GM18858 (cell line): ENCODE results near the gene ARID4B.
"Not testable (repeated sequence)": the region's sequence is repeated elsewhere in the genome, so short reads cannot be mapped to it uniquely, and the experiment has no call there.

ENCODE experiments used
- ATAC-seq: cut with Tn5 transposase; IDR thresholded peaks from one replicate; pipeline ENCODE4 v1.9.1; 2021; ENCODE audit not compliant: unreplicated experiment

Gene ARID4B

DNA sequence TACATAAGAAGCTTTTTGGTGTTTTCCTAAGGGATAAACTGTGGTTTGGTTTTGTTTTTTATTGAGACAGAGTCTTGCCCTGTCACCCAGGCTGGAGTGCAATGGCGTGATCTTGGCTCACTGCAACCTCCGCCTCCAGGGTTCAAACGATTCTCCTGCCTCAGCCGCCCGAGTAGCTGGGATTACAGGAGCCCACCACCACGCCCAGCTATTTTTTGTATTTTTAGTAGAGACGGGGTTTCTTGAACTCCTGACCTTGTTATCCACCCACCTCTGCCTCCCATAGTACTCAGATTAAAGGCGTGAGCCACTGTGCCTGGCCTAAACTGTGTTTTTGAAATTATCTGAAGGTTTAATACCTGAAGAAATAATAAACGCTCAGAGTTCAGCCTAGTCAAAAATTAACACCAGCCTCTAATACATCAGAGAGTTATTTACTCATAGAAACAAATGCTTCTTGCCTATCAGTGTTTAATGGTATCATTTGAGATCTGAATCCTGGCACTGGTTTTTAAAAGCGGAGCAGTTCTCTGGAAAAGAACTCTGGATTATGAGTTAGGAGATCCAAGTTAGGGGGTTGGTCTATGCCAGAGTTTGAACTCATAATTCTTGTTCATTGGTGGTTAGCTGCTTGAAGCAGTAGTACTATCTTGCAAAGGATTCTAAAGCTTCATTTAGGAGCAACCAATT lies 28.7 kb downstream of the ARID4B start:
- no peak for ATAC-seq

DNA sequence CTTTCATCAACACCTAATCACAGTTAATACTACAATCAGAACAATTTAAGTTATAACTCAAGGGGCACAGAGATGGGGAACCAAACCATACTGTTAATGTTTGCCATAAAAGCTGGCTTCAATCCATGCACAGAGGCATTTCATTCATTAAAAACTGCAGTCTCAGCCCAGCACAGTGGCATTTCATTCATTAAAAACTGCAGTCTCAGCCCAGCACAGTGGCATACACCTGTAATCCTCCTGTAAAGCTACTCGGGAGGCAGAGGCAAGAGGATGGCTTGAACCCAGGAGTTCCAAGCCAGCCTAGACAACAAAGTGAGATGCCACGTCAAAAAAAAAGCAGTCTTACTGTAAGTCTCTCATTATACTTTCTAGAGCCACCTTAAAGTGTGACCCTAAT lies 29.2 kb downstream of the ARID4B start:
- ATAC-seq: no peak

DNA sequence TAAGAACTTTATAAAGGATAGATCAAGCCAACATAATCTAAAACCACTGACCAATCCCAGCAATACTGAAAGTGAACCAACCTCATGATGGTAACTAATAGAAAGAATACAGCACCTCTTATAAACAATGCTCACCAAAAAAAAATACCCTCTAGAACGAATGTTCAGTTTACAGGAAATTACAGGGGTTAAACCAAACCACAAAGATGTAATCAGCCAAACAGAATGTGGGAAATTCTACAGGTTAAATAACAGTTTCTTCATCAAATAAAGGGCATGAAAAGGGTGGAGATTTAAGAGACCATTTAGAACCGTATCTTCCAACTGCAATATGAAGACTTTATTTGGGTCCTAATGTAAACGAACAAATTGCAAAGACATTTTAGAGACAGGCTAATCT lies 30.4 kb downstream of the ARID4B start:
- no peak for ATAC-seq

DNA sequence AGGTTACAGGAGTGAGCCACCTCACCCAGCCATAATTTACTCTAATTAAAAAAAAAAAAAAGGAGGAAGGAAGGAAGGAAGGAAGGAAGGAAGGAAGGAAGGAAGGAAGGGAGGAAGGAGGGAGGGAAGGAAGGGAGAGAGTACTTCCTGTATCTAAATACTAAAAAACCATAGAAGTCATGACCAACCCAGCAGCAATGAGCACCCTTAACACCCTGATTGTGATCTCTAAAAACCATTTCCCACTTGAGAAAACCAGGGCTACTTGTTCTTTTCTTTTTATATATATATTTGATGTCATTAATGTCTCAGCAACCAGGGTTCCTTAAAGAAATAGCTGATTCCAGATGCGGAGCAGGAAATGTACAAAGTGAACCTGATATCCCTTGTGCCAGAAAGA lies 31.2 kb downstream of the ARID4B start:
- ATAC-seq: no peak

DNA sequence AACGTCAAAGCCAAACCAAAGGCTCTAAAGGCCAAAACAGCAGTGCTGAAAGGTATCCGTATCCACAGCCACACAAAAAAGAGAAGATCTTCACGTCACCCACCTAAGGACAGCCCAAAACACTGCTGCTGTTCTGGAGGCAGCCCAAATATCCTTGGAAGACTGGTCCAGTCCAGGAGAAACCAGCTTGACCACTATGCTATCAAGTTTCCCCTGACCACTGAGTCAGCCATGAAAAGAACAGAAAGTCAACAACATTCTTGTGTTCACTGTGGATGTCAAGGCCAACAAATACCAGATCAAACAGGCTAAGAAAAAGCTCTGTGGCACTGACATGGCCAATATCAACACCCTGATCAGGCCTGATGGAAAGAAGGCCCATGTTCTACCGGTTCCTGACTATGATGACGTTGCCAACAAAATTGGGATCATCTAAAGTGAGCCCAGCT lies 32.1 kb downstream of the ARID4B start:
- no peak for ATAC-seq

DNA sequence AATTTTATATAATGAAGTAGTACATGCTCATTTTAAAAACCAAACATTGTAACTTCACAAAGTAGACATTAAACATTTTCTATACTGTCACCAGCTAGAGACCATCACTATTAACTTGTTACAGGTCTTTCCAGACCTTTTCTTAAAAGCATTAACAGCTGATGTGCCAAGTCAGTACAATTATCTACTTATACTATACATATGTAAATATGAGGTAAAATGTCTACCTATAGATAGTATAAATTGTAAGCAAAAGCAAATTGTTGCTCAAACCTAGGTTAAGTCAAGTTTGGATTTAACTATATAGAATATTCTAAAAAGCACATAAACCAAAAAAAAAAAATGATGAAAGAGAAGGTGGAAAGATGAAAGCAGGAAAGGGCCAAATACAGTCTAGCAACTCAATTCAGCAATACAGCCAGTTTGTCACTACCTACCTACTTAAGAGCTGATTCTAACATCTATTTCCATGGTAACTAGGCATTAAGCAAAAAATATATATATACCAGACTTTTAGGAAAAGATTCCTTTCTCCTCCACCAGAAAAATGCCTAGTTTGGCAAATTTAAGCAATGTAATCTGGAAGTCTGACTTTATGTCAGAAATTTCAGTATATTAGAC lies 34.5 kb downstream of the ARID4B start:
- no peak for ATAC-seq

DNA sequence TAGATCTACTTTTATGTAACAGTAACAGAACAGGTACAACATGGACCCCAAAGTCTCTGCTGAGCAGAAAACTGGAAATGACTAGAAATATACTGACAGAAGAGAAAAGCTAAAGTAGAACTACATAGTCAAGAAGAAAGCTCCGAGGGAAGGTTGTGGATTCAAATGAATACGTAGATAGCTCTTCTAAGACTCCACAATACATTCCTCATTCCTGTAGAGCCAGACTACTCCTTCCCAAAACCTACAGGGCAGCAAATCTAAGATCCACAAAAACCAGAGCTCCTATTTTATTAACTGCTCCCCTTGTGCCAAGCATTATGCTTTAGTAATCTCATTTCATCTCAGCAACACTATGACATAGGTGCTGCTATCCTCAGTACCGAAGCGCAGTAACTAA lies 35.2 kb downstream of the ARID4B start:
- no peak for ATAC-seq

DNA sequence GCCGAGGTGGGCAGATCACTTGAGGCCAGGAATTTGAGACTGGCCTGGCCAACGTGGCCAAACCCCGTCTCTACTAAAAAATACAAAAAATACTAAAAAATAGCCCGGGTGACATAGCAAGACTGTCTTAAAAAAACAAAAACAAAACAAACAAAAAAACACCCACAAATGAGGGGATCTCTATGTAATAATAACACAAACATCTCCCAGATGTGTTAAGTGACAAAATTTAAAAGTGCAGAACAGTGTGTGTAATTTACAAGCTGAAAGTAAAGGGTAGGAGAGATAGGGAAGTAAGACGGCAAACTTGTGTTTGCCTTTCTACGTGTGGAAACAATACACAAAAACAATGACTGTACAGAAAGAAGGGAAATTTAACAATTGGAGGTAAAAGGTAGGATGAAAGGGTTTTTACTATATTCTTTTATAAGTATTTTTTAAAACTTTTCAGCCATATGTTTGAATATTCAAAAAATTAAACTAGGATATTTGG lies 36.3 kb downstream of the ARID4B start:
- ATAC-seq: no peak

DNA sequence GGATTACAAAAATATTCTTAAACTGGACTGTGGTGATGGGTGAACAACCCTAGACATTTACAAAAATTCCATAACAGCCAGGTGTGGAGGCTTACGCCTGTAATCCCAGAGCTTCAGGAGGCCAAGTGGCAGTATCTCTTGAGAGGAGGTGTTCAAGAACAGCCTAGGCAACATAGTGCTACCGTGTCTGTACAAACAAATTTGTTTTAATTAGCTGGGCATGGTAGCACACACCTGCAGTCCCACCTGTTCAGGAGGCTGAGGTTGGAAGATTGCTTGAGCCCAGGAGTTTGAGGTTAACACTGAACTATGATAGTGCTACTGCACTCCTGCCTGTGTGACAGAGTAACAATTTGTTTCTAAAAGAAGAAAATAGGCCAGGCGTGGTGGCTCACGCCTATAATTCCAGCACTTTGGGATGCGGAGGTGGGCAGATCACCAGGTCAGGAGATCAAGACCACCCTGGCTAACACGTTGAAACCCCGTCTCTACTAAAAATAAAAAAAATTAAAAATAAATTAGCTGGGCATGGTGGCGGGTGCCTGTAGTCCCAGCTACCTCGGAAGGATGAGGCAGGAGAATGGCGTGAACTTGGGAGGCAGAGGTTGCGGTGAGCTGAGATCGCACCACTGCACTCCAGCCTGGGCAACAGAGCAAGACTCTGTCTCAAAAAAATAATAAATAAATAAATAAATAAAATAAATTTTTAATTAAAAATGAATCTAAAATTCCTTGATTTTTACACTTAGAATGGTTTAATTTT lies 37.1 kb downstream of the ARID4B start:
- ATAC-seq: no peak

DNA sequence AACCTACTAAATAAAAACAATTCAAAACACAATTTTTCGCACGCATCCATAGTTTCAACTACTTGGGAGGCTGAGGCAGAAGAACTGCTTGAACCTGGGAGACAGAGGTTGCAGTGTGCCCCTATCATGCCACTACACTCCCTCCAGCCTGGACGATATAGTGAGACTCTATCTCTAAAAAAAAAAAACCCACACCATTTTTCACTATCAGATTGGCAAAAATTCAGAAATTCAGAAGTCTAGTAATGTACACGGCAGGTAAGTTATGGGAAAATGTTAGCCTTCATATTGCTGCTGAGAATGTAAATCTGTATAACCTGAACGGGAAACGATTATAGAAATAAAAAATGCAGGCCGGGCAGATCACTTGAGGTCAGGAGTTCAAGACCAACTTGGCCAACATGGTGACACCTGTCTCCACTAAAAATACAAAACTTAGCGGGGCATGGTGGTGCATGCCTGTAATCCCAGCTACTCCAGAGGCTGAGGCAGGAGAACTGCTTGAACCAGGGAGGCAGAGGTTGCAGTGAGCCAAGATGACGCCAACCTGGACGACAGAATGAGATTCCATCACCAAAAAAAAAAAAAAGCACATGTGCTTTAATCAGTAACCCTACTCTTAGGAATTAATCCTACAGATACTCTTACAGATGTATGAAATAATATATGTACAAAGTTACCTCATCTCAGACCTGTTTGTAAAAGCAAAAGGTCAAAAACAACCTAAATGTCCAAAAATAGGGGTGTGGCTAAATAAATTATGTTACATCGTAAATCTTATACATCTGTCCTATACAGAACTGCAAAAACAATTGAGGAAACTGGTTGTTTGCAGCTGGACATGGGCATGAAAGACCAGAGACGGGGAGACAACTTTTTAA lies 37.9 kb downstream of the ARID4B start:
- ATAC-seq: no peak

DNA sequence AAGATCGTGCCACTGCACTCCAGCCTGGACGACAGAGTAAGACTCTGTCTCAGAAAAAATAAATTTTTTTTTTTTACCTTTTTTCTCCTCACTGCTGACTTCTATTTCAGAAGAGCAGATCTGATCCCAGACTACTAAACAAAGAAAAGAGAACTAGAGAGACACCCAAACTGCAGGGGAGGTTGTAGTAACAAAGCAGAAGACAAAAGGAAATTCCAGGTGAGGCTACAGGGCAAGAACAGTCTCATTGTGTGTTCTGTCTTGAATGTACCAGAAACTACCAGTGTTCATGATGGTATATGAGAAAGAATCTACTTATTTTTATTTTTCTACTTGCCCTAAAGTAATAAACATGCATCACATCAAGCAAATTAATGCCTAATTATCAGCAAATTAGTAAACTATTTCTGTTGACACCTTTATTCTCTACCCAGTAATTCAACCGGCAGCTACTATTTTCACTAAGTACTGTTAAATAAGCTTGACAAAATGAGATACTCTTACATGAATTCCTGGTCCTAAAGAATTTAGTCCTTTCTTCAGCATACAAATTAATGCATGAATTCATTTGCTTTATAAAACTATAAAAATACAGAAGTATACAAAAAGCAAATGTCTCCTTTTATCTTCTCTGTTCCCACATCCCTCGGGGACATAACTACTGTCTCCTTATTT lies 40.6 kb downstream of the ARID4B start:
- ATAC-seq: no peak

DNA sequence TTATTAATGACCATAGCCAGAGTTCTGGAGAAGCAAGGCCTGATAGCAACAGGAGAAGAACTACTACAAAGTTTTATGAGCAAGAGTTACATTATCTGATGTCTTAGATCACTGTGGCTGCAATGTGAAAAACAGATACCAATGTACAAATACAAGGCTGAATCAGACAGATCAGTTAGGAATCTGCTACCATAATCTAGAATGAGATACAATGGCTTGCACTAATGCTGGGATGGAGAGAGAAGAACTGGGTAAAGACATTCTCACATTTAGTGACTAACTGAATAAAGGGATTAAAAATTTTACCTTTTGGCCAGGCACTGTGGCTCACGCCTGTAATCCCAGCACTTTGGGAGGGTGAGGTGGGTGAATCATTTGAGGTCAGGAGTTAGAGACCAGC lies 41.3 kb downstream of the ARID4B start:
- ATAC-seq: no peak

DNA sequence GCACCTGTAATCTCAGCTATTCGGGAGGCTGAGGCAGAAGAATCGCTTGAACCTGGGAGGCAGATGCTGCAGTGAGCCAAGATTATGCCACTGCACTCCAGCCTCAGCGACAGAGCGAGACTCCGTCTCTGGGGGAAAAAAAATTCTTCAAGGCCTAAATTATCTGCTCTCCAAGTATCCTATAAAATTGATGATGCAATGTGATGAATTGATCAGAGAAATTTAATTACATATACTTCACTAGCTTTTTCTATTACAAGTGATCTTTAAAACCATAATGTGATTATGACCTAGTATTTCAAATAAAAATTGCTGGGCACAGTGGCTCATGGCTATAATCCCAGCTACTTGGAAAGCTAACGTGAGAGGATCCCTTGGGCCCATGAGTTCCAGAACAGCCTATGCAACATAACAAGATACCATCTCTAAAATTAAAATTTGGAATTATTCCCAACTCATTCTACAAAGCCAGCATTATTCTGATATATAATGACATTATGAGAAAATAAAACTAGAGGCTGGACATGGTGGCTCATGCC lies 43.7 kb downstream of the ARID4B start:
- no peak for ATAC-seq

DNA sequence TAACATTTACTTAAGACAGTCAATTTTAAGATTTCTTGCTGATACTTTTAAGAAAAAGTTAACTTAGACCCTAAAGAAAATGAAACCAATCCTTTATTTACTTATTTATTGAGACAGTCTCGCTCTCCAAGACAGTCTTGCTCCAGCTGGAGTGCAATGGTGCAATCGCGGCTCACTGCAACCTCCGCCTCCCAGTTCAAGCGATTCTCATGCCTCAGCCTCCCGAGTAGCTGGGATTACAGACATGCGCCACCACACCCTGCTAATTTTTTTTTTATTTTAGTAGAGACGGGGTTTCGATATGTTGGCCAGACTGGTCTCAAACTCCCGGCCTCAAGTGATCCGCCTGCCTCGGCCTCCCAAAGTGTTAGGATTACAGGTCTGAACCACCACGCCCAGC lies 44.3 kb downstream of the ARID4B start:
- not testable (repeated sequence) for ATAC-seq

DNA sequence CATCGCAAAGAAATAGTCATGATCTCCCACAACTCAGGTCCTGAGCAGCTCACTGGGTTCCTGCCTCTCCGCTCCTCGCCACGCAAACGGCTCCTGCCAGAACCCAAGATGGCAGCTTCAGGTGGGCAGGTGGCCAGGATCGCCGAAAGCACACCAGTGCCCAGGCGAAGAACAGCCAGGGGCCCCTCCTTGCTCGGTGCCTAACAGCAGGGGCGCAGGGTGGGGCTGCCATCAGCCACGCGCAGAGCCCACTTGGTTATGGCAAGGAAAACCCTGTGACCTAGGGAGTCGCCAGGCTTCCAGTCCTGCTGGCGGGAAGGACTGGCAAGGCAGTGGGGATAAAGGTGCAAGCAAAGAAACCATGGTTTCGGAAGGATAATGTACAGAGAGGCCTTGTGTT lies 47.5 kb downstream of the ARID4B start:
- ATAC-seq: no peak

DNA sequence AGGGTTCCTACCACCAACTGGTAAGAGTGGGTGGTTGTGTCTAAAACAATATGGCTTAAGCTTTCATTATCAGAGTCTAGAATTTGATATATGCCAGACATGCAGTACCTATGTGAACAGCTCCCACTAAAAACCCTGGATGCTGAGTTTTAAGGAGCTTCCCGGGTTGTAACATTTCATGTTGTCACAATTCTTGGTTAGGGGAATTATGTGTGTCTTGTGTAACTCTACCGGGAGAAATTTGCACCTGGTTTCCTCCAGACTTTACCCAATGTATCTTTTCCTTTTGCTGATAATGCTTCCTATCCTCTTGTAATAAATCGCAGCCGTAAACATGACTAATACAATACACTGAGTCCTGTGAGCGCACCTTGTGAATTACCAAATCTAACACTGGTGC lies 48.3 kb downstream of the ARID4B start:
- ATAC-seq: no peak

DNA sequence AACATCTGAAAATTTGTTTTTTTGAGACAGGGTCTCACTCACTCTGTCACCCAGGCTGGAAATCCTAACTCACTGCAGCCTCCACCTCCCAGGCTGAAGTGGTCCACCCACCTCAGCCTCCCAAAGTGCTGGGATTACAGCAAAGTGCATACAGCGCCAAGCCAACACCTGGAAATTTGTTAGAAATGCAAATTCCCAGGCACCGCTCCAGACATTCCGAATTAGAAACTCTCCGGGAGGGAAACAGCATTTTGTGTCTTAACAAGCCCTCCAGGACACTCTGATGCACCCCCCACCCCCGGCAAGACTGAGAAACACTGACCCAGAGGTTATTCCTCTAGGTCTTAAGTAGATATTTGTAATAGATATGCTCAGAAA lies 49.1 kb downstream of the ARID4B start:
- no peak for ATAC-seq

DNA sequence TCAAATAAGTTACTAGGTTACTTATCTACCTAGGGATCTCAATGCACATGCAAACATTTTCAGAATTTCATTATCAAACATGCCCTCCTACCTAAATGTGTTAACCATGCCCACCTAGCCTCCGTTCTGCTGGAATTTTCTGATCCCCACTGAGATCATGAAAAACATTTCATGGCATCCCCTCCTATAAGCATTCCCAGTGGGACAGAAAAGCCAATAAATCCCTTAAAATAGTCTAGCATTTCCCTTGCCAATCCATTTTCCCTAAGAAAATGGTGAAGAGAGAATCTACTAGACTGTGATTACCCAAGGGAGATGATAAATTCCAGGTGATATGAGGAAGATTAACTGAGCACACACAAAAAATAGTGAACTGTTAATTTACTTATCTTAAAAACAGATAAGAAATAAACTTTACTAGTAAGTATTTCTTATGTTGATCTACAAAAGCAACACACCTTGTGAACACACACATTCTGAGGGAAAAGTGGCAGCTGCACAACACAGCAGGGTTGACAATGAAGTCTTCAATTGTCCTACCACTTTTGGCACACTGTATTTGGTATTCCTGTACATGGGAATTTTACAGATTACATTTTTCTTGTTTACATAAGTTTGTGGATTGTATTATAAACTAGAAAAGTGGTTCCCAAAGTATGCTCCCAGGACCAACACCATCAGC lies 49.6 kb downstream of the ARID4B start:
- ATAC-seq: no peak

DNA sequence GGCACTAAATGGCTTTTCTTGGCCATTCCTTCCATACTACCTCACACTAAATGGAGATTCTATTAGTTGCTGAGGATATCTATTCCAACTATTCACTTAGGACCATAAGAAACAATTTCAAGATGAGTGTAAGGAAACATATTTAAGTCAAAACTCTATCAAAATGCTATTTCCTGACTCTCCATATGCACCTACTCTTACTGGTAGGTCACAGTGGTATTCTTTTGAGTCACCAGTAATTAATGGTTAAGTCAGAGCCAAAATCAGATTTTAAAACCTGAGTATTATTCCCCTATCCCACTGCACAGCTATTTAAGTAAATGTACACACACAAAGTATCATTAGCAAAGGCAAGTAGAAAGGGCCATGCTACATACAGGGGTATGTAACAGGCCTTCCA lies 50.3 kb downstream of the ARID4B start:
- no peak for ATAC-seq

DNA sequence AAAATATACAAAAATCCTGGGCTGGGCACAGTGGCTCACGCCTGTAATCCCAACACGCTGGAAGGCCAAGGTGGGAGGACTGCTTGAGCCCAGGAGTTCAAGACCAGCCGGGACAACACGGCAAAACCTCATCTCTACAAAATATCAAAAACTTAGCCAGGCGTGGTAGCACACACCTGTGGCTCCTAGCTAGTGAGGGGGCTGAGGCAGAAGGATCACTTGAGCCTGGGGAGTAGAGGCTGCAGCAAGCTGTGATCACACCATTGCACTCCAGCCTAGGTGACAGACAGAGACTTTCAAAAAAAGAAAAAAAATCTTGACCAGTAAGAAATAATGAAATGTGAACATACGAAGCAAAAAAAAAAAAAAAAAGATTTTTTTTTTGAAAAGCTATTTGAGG lies 52.1 kb downstream of the ARID4B start:
- ATAC-seq: no peak
